Osteocyte (in vitro differentiated cells): ENCODE data around the gene SUCLG2. TPM values are rescaled to one million over a fixed set of nuclear protein-coding genes. Genes with fewer than 3 reads are reported as not detected.

Experiments
- DNase-seq: peaks from one replicate; pipeline ENCODE4 v3.0.0; 2021; ENCODE audit warnings: mixed read lengths; ENCODE audit not compliant: unreplicated experiment; ENCODE audit errors: extremely low spot score
- H3K27ac Mint-ChIP-seq: one replicate; pipeline ENCODE4 v1.8.0; 2021; ENCODE audit warnings: mild to moderate bottlenecking, mixed read lengths; ENCODE audit not compliant: unreplicated experiment
- H3K27me3 Mint-ChIP-seq: one replicate; pipeline ENCODE4 v1.8.0; 2021; ENCODE audit warnings: mixed read lengths; ENCODE audit not compliant: unreplicated experiment
- H3K36me3 Mint-ChIP-seq: one replicate; pipeline ENCODE4 v1.8.0; 2021; ENCODE audit warnings: mixed read lengths; ENCODE audit not compliant: unreplicated experiment
- H3K4me1 Mint-ChIP-seq: one replicate; pipeline ENCODE4 v1.8.0; 2021; ENCODE audit warnings: mixed read lengths; ENCODE audit not compliant: unreplicated experiment
- H3K4me3 Mint-ChIP-seq: one replicate; pipeline ENCODE4 v1.8.0; 2021; ENCODE audit warnings: mild to moderate bottlenecking, moderate library complexity, mixed read lengths; ENCODE audit not compliant: unreplicated experiment
- H3K9me3 Mint-ChIP-seq: one replicate; pipeline ENCODE4 v1.8.0; 2021; ENCODE audit warnings: mixed read lengths; ENCODE audit not compliant: unreplicated experiment
- total RNA-seq: library from RNA; stranded (reverse); gene quantifications from 2 replicates; pipeline ENCODE4 v1.2.1, GENCODE V29; 2021
- TF ChIP-seq, protein P1 (sequence below): fragments of 200-600 bp; sonication (generic); IDR thresholded peaks from 2 replicates; pipeline ENCODE4 v1.5.0; 2021; ENCODE audit warnings: antibody characterized with exemption, mild to moderate bottlenecking, moderate library complexity

Gene SUCLG2
- total RNA-seq, 1 donor from 2014 or later = 32.1 TPM

DNA sequence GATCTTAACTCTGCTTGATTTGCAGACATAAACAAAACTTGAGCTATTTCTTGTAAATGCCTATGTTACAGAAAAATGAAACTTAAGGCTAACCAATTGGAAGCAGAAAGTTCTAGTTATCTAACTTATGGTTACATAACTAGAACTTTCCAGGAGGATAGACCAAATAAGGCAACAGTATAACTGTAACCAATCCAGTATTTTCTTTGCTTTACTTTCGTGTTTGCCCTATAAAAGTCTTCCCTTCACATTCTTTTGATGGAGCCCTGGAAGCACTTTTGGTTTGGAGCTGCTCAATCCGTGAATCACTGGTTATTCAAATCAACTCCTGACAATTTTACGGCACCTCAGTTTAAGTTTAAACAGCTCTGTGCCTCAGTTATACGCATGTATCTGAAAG is 164.6 kb downstream of the SUCLG2 start:
- H3K27me3 Mint-ChIP-seq = no peaks in the 10 kb centered on the region
- H3K36me3 Mint-ChIP-seq = peaks cover 12% of the 10 kb centered on the region
- H3K9me3 Mint-ChIP-seq = no peaks in the 10 kb centered on the region
- H3K4me3 Mint-ChIP-seq = no peak overlapping the region
- no peak for DNase-seq
- H3K27ac Mint-ChIP-seq = no peak overlapping the region
- H3K4me1 Mint-ChIP-seq = peaks cover 12% of the 10 kb centered on the region
- TF ChIP-seq, protein P1, sequence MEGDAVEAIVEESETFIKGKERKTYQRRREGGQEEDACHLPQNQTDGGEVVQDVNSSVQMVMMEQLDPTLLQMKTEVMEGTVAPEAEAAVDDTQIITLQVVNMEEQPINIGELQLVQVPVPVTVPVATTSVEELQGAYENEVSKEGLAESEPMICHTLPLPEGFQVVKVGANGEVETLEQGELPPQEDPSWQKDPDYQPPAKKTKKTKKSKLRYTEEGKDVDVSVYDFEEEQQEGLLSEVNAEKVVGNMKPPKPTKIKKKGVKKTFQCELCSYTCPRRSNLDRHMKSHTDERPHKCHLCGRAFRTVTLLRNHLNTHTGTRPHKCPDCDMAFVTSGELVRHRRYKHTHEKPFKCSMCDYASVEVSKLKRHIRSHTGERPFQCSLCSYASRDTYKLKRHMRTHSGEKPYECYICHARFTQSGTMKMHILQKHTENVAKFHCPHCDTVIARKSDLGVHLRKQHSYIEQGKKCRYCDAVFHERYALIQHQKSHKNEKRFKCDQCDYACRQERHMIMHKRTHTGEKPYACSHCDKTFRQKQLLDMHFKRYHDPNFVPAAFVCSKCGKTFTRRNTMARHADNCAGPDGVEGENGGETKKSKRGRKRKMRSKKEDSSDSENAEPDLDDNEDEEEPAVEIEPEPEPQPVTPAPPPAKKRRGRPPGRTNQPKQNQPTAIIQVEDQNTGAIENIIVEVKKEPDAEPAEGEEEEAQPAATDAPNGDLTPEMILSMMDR = no peak

DNA sequence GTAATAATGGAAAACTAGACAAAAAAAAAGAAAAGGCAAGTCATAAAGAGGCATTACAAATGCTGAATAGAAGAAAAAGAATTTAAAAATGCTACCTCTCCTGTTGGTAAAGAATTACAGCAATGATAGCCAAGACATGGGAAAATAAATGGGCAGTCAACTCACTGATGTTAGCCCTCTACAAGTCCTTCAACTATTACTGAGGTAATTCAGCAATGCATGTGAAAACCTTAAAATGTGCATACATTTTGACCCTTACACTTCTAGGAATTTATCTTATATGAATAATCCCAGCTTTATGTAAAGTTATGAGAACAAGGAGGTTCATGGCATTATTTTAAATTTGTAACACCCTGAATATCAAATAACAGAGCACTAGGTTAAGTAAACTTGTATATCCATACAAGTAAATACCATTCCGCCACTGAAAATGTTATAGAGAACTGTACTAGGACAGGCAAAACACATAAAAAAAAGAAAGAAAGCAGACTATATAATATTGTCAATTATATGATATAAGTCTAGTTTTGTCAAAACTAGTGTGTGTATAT is 166.8 kb downstream of the SUCLG2 start:
- H3K9me3 Mint-ChIP-seq = no peaks in the 10 kb centered on the region
- H3K4me3 Mint-ChIP-seq = no peak overlapping the region
- H3K27ac Mint-ChIP-seq = no peak overlapping the region
- peaks cover 18% of the 10 kb centered on the region for H3K36me3 Mint-ChIP-seq
- H3K27me3 Mint-ChIP-seq = no peaks in the 10 kb centered on the region
- TF ChIP-seq, protein P1 = no peak
- H3K4me1 Mint-ChIP-seq = peaks cover 12% of the 10 kb centered on the region
- DNase-seq = no peak

DNA sequence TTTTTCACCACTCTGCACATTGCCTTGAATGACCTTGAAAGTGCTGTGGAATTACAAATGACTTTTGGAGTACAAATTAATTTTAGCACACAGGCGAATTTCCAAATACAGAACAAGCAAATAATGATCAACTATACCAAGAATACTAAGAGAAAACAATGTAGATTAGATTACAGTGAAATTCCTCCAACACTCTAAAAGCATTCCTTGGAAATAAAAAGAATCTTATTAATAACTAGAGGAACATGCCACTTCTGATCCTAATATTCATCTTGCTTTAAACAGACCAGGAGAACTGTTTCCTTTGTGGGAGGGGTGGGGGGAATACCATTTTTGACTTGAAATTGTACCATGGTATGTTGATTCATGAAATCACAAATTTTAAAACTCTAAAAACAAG is 167.5 kb downstream of the SUCLG2 start:
- TF ChIP-seq, protein P1 = no peak
- no peak for DNase-seq
- H3K27me3 Mint-ChIP-seq = no peaks in the 10 kb centered on the region
- H3K9me3 Mint-ChIP-seq = no peaks in the 10 kb centered on the region
- no peak overlapping the region for H3K4me3 Mint-ChIP-seq
- H3K27ac Mint-ChIP-seq = no peak overlapping the region
- H3K4me1 Mint-ChIP-seq = peaks cover 12% of the 10 kb centered on the region
- H3K36me3 Mint-ChIP-seq = peaks cover 17% of the 10 kb centered on the region

DNA sequence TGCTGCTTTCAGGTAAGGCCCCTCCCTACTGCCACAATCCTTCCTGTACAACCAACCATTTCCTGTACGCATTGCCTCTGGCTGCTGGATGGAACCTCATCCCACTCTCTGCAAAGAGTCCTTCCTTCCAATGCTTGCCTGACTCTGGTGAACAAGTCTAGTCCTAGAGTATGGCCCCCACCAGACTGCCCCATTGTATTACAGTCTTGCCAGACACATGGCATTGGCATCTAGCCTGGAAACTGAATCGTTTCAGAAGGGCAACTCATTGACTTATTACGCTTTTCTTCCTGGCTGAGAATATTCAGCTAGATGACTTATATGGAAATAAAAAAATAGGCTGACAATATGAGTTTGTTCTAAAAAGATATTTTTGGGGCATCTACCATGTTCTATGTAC is 170.3 kb downstream of the SUCLG2 start:
- no peaks in the 10 kb centered on the region for H3K27me3 Mint-ChIP-seq
- DNase-seq = no peak
- no peak overlapping the region for H3K4me3 Mint-ChIP-seq
- H3K27ac Mint-ChIP-seq = no peak overlapping the region
- H3K4me1 Mint-ChIP-seq = peaks cover 20% of the 10 kb centered on the region
- no peaks in the 10 kb centered on the region for H3K9me3 Mint-ChIP-seq
- TF ChIP-seq, protein P1 = no peak
- H3K36me3 Mint-ChIP-seq = peaks cover 12% of the 10 kb centered on the region

DNA sequence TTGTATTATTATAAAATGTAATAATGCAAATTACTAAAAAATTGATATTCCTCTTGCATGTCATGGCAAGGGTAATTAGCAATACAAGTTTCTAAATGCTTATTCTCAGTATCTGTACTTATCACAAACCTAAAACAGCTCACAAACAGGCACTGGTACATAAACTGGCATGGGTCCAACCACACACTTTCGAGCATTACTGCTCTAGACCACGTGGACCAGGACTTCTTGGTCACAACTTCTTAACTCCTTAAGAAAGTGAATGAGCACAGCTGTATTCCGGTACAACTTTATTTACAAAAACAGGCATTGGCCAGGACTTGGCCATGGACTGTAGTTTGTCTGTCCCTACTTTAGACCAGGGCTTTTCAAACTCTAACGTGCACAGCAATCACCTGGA is 173.3 kb downstream of the SUCLG2 start:
- Mint-ChIP-seq H3K36me3 (peaks cover 18% of the 10 kb centered on the region), H3K9me3 (no peaks in the 10 kb centered on the region), H3K4me3 (no peak overlapping the region), H3K4me1 (peaks cover 16% of the 10 kb centered on the region), H3K27me3 (no peaks in the 10 kb centered on the region), H3K27ac (no peak overlapping the region)
- TF ChIP-seq, protein P1 = no peak
- no peak for DNase-seq
